Endothelial cell of umbilical vein (primary cell): ENCODE results near the gene RASGRP4.
"Not testable (repeated sequence)": the region's sequence is repeated elsewhere in the genome, so short reads cannot be mapped to it uniquely, and the experiment has no call there.

Experiments used
- CTCF ChIP-seq, 2 donors: IDR thresholded peaks; 1 replicate in 1 of 2; 2 replicates in 1 of 2; pipeline ENCODE4 v1.5.1; 2011; ENCODE audit warnings: low read length in 2 of 2, mild to moderate bottlenecking in 2 of 2, moderate library complexity in 2 of 2, control low read depth in 1 of 2, inconsistent platforms in 1 of 2, low read depth in 1 of 2; ENCODE audit not compliant: insufficient read depth in 1 of 2; ENCODE audit errors: extremely low read depth in 1 of 2
- FOS ChIP-seq: IDR thresholded peaks from 2 replicates; pipeline ENCODE4 v1.6.1; 2011; ENCODE audit warnings: mild to moderate bottlenecking, low read length, moderate library complexity, borderline replicate concordance; ENCODE audit not compliant: insufficient read depth
- MAX ChIP-seq: IDR thresholded peaks from 2 replicates; pipeline ENCODE4 v1.6.1; 2011; ENCODE audit not compliant: insufficient read depth, insufficient read length
- MYC ChIP-seq: IDR thresholded peaks from one replicate; pipeline ENCODE4 v1.6.1; 2011; ENCODE audit warnings: mild to moderate bottlenecking, low read depth, low read length
- POLR2A ChIP-seq: IDR thresholded peaks from 2 replicates; pipeline ENCODE4 v1.6.1; 2012; ENCODE audit warnings: low read depth, mild to moderate bottlenecking, control low read depth, low read length

- not testable (repeated sequence) for TF ChIP-seq MAX; CTCF (IDR thresholded peaks at IDR 0.05; ENCODE audit: extremely low read depth in 1 of 2, insufficient read depth in 1 of 2, low read depth in 1 of 2, low read length in 2 of 2); POLR2A; MYC; FOS
Observed at GRCh38 chr19:38472725-38473124, 46.7 kb upstream of the RASGRP4 start.
